ENCODE measurements around the gene VPS8.

DNA sequence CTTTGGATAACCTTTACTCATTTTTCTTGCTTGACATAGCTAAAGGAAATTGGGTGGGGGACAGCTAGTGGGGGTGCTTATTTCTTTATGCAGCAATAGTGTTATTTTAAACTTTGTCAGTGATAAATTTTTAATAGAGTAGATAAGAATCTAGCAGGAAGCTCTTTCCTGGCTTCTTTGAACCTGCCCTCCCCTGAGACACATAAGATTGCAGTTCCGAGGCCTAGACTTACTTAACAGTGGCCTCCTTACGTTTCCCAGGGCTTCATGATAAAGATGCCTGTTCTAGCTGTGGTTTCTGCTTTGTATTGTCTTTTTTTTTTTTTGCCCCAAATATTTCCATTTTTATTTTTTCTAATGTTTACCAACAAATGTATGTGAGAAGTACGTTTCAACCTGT, 170.1 kb downstream of the VPS8 start:
- TF ChIP-seq CTCF (IDR thresholded peaks at IDR 0.05) = no peak
- TF ChIP-seq POLR2A (IDR thresholded peaks at IDR 0.05) = no peak
- no peak for TF ChIP-seq POLR2AphosphoS5 (IDR thresholded peaks at IDR 0.05)

All from breast epithelium (tissue), 3 donors.